Sciatic nerve (tissue), 2 donors: Measurements from ENCODE around the gene DPP10. TPM values are rescaled to one million over a fixed set of nuclear protein-coding genes. Genes with fewer than 3 reads are reported as not detected.
"Not testable (repeated sequence)": the region's sequence is repeated elsewhere in the genome, so short reads cannot be mapped to it uniquely, and the experiment has no call there.

Experiments
- ATAC-seq: fragments of 200-7000 bp; cut with Tn5 transposase; one replicate; pipeline ENCODE4 v1.9.1; 2020; ENCODE audit warnings: mild to moderate bottlenecking, moderate library complexity
- DNase-seq: peaks from one replicate; pipeline ENCODE4 v3.0.0-alpha.2; 2020; ENCODE audit warnings: low spot score
- intact Hi-C: fragments of 100-400 bp; cut with DNase I; formaldehyde crosslinking; loops from one replicate; pipeline ENCODE4 v1.14.2; 2022
- total RNA-seq: library from RNA; stranded (reverse); fragmentation: NEBNext Ultra II Directional; extraction: Animal tissue kit (Norgen Biotek cat#: 25700); gene quantifications from one replicate; pipeline ENCODE4 v1.2.1, GENCODE V29; 2021
- donor health status: DM: no; HTN: no; CAD: no.
- donor health status: DM: no; HTN: no; CAD: no.

DPP10 gene
- total RNA-seq, 1 donor from 2014 or later: 2.2 TPM

DNA sequence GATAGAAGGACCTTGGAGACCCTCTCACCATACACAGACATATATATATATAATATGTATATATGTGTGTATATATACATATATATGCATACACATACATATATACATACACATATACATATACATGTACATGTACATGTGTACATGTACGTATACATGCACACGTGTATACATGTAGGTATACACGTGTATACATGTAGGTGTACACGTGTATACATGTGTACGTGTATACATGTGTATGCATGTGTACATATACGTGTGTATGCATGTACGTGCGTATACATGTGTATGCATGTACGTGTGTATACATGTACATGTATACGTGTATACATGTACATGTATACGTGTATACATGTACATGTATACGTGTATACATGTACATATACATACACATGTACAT, 54.5 kb downstream of the DPP10 start:
- DNase-seq: no peak
- ATAC-seq: no peak
- intact Hi-C loops: no loop called here

DNA sequence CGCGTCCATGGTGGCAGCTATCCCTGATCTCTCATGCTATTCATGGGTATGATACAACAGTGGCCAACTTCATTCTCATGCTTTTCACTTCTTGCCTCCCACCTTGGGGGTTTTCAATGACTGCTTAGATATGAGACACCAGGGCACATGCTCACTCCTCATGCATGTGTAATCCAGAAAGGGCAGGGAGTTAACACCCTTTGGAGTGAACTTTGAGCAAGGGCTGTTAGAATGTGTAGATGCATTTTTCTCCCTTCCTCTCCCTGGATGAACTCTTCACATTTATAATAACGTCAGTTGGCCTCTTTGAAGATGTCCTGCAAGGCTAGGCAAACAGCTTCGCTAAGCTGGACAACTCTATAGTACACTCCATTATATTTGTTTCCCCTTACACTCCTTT, 56.7 kb downstream of the DPP10 start:
- DNase-seq (no peak), ATAC-seq (no peak)
- intact Hi-C loops: no loop called here

DNA sequence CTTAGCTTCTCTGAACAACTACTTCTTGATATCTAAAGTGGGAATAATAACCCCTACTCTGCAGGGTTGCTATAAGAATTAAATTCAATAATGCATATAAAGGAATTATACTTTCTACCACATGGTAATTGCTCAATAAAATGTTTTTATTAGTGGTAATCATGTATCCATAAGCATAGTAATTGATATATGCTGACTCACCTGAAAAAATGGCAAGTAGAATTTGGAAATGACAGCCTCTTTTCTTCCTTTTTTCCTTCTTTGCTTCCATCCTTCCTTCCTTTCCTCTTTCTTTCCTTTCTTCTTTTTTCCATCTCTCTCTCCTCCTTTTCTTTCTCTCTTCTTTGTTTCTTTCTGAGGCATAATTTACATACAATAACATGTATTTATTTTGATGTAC, 65.3 kb downstream of the DPP10 start:
- no peak for ATAC-seq

DNA sequence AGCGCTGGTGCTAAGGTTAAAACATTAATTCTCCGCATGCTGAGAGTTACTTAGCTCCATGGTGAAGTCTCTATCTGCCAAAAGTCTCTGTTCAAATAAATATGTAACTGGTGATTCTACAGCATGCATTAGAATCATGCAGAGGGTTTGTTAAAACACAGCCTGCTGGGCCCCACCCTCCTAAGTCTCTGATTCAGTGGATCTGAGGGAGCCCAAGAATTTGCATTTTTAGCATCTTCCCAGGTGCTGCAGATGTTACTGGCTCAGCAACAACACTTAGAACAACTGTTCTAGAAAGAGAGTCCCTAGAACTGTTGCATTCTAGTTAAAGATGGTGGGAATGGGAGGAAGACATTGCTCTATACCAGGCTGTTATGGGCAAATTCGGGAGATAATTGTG, 73.4 kb downstream of the DPP10 start:
- DNase-seq (no peak), ATAC-seq (no peak)
- intact Hi-C loops: no loop called here

More for the DNA sequence above, 65.3 kb downstream of the DPP10 start:
- DNase-seq: no peak
- intact Hi-C loops: no loop called here

DNA sequence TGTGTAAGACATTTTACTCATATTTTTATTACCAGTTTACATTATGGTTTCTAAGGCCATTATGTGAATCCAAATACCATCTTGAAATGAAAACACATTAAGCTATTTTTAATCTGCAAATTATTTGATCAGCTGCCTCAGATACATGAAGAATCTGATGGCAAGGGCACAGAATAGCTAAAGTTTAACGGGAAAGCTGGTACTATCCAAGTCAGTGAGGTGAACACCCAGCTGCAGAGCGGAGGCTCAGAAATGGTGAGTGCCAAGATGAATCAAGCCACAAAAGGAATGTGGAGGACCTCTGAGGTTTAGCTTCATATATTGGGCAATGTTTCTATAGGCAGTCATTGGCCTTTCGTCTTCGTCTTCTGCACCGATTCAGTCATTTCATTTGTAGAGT, 75.1 kb downstream of the DPP10 start:
- no peak for ATAC-seq
- no peak for DNase-seq
- intact Hi-C loops: no loop called here

DNA sequence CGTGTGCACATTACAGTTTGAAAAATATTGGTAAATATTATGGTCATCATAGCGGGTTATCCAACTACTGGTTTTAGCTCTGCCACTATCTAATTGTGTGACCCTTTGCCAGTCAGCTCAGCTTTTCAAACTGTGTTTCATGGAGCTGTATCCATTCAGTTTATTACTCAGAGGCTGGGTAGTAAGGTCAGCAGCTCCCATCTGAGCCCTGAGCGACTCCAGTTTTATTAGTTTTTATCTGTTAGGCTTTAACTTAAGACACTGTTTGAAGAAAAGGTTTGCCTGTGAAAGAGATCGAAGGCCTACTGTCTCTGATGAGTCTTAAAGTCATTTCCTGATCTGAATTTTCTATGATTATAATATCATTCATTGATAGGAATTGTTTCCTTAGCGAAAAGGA, 76.3 kb downstream of the DPP10 start:
- intact Hi-C loops: no loop called here
- DNase-seq: no peak
- no peak for ATAC-seq

DNA sequence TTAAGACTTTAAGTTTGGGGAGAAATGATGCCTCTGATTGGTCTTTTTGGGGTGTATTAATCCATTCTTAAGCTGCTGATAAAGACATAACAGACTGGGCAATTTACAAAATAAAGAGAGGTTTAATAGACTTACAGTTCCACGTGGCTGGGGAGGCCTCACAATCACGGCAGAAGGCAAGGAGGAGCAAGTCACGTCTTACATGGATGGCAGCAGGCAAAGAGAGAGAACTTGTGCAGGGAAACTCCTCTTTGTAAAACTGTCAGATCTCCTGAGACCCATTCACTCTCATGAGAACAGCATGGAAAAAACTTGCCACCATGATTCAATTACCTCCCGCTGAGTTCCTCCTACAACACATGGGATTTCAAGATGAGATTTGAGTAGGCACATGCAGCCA, 80.2 kb downstream of the DPP10 start:
- ATAC-seq, intact Hi-C loops, DNase-seq: not testable (repeated sequence)

DNA sequence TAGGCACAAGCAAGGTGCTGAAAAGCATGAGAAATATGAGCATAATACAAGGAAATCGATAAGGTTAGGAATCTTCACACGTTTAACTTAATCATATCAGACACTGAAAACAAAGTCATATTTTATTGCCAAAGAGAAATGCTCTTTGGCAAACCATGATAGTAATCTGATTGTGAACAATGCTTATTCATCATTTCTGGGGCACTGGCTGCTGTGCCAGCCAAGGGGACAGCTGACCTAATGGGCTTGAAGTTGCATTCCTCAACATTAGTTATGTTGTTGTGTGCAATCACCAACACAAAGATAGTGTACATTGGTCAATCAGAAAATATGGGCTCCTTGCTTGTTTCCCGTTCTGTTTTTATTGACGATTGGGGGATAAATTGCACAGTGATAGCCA, 83.5 kb downstream of the DPP10 start:
- intact Hi-C loops: no loop called here
- no peak for DNase-seq
- ATAC-seq: no peak

DNA sequence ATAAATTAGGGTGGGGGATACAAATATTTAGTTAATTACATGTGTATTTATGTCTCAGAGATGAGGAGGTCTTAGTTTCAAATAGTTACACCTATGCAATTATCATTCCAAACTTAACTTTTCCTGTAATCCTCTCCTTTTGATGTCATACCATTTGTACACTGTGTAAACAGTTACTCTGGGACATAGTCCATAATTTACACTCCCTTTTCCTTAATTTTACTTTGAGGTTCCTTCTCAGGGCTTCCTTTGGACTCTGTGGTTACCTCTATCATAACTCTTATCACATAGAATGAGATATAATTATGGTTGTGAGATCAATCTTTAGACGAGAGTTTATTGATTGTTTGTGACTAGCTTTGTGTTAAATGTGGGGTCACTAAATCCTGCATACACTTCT, 84.4 kb downstream of the DPP10 start:
- intact Hi-C loops: no loop called here
- ATAC-seq: no peak
- DNase-seq: no peak

DNA sequence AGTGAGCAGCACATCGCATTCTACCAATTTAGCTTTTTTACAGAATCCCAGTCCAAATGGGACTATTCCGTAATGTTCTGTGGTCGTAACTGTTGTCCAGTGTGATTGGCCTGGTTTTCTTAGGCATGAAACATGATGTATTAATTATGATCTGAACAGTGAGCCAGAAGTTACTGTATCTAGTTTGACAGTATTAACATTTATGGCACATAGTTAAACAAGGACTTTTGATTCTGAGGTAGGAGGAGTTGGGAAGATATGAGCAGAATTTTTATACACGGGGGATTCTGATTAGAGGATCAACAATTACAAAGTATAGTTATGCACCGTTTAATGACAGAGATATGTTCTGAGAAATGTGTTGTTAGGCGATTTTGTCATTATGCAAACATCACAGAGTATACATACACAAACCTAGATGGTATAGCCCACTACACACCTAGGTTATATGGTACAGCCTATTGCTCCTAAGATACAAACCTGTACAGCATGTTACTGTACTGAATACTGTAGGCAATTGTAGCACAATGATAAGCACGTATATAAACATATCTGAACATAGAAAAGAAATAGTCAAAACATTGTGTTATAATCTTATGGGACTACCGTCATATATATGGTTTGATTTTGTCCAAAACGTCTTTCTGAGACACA, 85.0 kb downstream of the DPP10 start:
- intact Hi-C loops: no loop called here
- no peak for DNase-seq
- ATAC-seq: no peak

DNA sequence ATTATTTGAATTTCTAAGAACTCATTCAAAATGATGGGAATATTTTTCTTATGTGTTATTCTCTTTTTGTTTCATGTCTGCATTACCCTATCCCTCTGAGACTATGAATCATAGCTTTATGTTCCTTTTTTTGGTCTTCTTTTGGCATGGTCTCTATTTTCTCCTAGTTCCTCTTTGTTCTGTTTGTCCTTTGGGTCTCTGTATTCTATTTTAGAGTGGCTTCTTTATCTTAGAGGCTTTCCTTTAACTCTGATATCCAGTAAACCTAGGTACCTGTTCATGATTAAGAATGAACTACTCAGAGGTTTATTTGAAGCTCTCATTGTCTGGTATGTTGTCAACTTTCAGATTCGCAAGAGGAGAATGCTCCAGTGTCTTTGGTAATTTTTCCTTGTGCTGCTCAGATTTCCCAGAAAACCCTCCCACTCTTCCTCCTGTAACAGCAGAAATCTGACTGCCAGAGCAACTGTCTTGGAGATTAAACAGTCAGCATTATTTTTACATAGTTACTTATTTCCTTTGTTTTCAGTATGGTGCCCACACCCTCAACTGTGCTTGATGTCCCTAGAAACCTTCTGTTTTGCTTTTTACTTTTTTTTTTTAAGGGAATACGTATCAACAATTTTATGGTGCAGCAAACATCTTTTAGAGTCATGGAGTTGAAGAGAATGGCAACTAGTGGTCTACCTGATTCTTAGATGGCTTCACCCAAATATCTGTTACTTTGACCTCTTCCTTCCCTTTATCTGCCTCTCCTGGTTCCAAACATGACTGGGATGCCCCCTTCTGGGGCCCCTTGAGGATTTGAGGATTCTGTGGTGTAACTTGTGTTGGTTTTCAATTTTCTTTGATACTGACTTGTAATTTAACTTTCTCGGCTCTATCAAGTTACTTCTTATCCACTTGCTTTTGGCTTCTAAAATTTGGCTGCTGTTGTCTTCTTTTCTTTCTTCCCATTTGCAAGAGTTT, 92.0 kb downstream of the DPP10 start:
- ATAC-seq (no peak), DNase-seq (no peak)
- intact Hi-C loops: no loop called here

DNA sequence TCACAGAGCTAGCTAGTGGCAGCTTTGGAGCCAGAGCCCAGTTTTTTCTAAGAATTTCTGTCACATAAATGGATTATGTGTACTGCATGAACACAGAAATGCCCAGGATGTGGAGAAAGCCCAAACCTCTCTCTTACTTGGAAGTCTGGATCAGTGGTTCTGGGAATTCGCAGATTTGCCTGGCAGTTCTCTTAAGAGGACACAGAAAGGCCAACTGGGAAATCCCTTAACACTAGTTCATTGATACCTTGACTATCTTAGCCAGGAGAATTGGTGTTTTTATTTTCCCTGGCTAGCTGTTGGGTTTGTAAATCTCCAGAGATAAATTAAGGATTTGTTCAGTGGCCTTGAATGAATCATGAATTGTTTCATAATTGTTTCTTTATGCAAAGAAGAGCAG, 95.3 kb downstream of the DPP10 start:
- intact Hi-C loops: no loop called here
- peak; percentile 78 for ATAC-seq
- DNase-seq: no peak

DNA sequence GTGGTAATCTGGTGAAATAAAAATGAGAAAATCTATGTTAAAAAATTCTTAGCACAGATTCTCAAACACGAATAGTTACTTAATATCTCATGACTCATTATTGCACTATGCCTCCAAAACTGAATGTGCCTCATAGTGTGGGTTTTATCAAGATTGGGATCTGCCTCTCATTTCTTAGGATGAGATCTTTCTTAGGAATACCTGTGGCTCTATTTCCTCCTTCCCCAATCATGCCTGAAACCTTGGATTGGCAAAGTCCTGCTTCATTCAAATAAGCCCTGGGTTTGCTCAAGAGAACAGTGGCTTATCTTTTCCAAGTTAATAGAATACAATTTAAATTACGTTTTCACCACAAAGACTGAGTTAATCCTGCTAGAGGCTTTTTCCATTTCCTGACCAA, 100.3 kb downstream of the DPP10 start:
- ATAC-seq (peak; percentile 58), DNase-seq (no peak)
- intact Hi-C loops: no loop called here

DNA sequence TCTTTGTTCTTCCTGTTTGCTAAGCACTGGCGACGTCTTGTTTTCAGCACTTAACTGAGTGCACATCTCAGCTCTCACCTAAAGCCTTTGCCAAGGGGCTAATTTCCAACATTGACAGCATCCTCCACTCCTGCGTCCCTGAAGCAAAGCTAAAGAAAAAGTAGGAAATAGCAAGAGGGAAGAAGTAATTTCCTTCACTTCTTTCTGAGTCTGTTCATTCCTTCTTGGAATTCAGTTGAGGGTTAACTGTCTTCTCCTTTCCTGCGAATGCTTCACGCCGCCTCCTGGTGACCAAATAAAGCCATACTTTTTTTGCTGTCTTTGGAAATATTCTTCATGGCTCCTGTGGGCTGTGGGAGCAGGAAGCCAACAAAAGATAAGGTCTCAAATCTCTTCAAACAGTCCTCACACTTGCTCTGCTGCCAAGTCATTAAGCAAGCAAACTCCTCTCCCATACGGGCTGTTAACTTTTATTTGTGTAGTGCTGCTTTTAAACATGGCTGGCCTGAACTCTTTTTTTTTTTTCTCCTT, 100.9 kb downstream of the DPP10 start:
- ATAC-seq: peak; percentile 90
- intact Hi-C loops: no loop called here
- peak; percentile 66 for DNase-seq

DNA sequence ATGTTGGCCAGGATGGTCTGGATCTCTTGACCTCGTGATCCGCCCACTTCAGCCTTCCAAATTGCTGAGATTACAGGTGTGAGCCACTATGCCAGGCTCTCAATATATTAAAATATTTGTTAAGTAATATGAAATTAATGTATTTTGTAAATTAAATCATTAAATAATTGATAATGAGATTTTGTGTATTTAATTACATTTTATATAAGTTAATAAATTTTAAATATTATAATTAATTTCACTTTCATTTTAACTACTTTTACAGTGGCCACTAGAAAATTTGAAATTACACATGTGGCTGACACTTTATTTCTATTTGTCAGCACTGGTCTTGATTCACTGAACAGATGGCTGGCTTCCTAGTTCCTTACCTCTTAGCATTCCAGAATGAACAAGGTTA, 102.6 kb downstream of the DPP10 start:
- no peak for ATAC-seq
- no peak for DNase-seq
- intact Hi-C loops: no loop called here

DNA sequence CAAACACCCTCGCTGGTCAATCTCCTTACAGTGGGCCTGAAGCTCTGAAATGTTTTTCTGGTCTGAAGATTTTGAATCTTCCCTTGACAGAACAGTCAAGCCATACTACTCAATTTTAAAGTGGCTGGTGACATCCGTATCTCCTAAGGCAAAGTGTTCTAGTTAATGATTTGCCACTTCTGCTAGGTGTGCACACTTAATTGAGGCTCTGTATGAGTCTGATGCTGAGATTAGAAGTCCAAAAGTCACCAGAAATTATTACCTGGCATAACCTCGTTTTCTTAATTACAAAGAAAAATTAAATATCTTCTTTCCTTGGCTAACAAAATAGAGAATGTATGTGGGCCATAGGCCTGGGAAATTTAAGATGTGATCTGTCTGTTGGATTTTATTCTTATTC, 104.1 kb downstream of the DPP10 start:
- ATAC-seq (no peak), DNase-seq (no peak)
- intact Hi-C loops: no loop called here

DNA sequence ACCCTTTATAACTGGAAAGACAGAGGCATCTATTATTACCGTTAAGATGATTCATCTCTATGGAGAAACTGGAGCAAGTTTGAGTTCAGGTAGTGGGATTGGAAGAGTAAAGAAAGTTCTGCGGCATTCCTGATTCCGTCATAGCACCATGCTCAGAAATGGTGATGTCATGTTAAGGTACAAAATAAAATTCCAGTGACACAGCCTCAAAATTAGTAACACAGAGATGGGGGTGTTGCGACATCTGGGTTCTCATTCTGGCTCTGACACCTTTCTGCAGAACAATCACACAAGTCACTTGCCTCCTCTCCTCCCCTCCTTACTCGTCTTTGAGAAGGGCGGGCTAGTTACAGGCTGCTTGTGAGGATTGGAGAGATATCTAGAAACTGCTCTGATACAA, 105.7 kb downstream of the DPP10 start:
- DNase-seq (no peak), ATAC-seq (no peak)
- intact Hi-C loops: no loop called here

DNA sequence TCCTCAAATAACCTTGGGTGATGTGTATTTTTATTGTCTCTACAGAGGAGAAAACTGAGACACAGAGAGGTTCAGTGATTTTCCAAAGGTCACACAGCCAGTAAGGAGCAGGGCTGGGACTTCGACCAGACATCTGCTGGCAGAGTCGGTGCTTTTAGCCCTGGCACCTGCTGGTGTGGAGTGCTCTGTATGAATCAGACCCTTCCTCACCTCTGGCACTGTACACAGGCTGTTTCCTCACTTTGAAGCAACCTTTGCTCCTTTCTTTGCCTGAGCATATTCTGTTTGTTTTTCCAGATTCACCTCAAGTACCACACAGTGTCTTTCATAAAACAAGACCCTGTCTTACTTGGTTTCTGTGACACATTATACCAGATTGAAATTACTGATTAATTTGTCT, 107.9 kb downstream of the DPP10 start:
- intact Hi-C loops: no loop called here
- no peak for DNase-seq
- ATAC-seq: no peak

DNA sequence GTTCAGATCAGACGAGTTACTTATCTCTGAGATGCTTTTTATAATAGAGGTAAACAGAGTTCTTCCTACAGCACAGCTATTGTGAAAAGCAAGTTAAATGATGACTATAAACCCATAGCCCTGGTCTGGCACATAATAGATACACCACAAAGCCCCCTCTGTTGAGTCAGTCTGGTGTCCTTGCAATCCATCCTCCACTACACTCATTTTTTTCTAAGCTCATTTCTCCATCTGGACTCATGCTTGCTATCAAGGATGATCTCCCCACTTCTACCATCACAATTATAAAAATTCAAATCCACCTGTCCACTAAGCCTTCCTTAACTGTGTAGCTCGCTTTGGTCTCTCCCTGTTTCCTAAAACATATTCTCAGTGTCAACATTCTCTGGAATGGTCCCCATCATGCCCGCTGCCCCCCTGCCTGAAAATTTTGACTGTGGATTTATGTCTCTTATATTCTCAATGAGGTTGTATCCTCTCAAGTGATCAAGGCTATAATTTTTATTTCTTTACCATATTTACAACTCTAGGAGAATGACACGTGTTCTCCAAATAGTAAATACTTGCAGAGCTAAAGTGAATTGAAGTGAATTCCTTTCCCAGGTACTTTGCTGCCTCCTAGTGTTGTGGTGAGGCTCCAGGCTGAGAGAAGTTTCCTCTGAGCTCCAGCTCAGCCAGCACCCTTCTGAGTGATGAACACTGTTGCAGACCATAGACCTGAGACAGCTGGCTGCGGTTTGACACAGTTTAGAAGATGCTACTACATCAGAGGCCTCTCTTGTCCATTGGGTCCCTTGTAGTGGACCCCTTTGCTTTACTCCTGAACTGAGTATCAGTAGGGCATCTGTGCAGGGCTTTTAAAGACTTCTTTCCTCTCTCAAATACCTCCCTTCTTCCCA, 108.7 kb downstream of the DPP10 start:
- ATAC-seq (peak; percentile 83), DNase-seq (peak; percentile 63)
- intact Hi-C loops: no loop called here
